T-cell (primary cell): Measurements from ENCODE around the gene MYT1. TPM values are rescaled to one million over a fixed set of nuclear protein-coding genes. Genes with fewer than 3 reads are reported as not detected.

Experiments
- ATAC-seq, 4 experiments: fragments of 200-7000 bp in 3 of 4; fragments of 150-1000 bp in 1 of 4; cut with Tn5 transposase; replicated peaks in 1 of 4; 1 replicate in 3 of 4; 2 replicates in 1 of 4; pipeline ENCODE4 v1.10.0; 2021; ENCODE audit warnings: moderate library complexity in 3 of 4, mild to moderate bottlenecking in 2 of 4, moderate number of reproducible peaks in 1 of 4
- CTCF ChIA-PET, 2 donors: fragments of 300-600 bp; sonication (Branson Sonifier 250); formaldehyde crosslinking; loops; one replicate each; lab custom pipeline; 2022; ENCODE audit warnings: antibody characterized with exemption in 2 of 2; lab: Charles Lee
- POLR2A ChIA-PET, 2 donors: fragments of 300-600 bp; sonication (Branson Sonifier 250); formaldehyde crosslinking; loops; one replicate each; lab custom pipeline; 2022; ENCODE audit warnings: antibody characterized with exemption in 2 of 2; lab: Charles Lee
- DNase-seq, 35 experiments: peaks; one replicate each; pipeline versions ENCODE4 v3.0.0 to v3.0.0-alpha.2; 2013 to 2023
- H3K27ac ChIP-seq: one replicate; pipeline ENCODE4 v1.5.1; 2013; ENCODE audit warnings: low read length
- H3K27me3 ChIP-seq, 2 experiments: replicated peaks in 1 of 2; 1 replicate in 1 of 2; 2 replicates in 1 of 2; pipeline versions ENCODE4 v1.6.1 to v1.7.0; 2013; ENCODE audit warnings: low read length in 1 of 2, mixed read lengths in 1 of 2; ENCODE audit not compliant: control insufficient read depth in 2 of 2, insufficient read depth in 2 of 2; ENCODE audit errors: extremely low read depth in 1 of 2
- H3K36me3 ChIP-seq, 2 donors: 1 replicate in 1 of 2; 2 replicates in 1 of 2; pipeline versions ENCODE4 v1.6.1 to v1.7.0; 2013; ENCODE audit warnings: low read length in 1 of 2; ENCODE audit not compliant: control insufficient read depth in 2 of 2, insufficient read depth in 1 of 2; ENCODE audit errors: extremely low read depth in 1 of 2
- H3K4me1 ChIP-seq, 2 experiments: 1 replicate in 1 of 2; 2 replicates in 1 of 2; pipeline versions ENCODE4 v1.6.1 to v1.7.0; 2013; ENCODE audit warnings: low read length in 2 of 2, mixed read lengths in 1 of 2; ENCODE audit not compliant: insufficient read depth in 2 of 2, control insufficient read depth in 1 of 2; ENCODE audit errors: extremely low read depth in 1 of 2
- H3K4me3 ChIP-seq, 2 donors: 1 replicate in 1 of 2; 2 replicates in 1 of 2; pipeline versions ENCODE4 v1.5.1 to v1.7.0; 2013; ENCODE audit warnings: mild to moderate bottlenecking in 2 of 2, low read length in 1 of 2, moderate library complexity in 1 of 2; ENCODE audit not compliant: control insufficient read depth in 1 of 2; ENCODE audit errors: extremely low read depth in 1 of 2
- H3K9me3 ChIP-seq: 2 replicates; pipeline ENCODE4 v1.7.0; 2013
- H3K27ac Mint-ChIP-seq, 2 donors: one replicate each; pipeline ENCODE4 v1.8.0; 2020 to 2021; ENCODE audit warnings: mild to moderate bottlenecking in 2 of 2, mixed read lengths in 2 of 2
- H3K27me3 Mint-ChIP-seq, 2 donors: one replicate each; pipeline ENCODE4 v1.8.0; 2021 to 2022; ENCODE audit warnings: mixed read lengths in 2 of 2
- H3K36me3 Mint-ChIP-seq: one replicate; pipeline ENCODE4 v1.8.0; 2021; ENCODE audit warnings: mixed read lengths
- H3K4me1 Mint-ChIP-seq, 3 donors: one replicate each; pipeline ENCODE4 v1.8.0; 2020 to 2022; ENCODE audit warnings: mixed read lengths in 3 of 3, mild to moderate bottlenecking in 1 of 3
- H3K4me3 Mint-ChIP-seq, 3 donors: one replicate each; pipeline ENCODE4 v1.8.0; 2020 to 2022; ENCODE audit warnings: mild to moderate bottlenecking in 3 of 3, mixed read lengths in 3 of 3, moderate library complexity in 3 of 3
- H3K9me3 Mint-ChIP-seq, 3 donors: one replicate each; pipeline ENCODE4 v1.8.0; 2020 to 2022; ENCODE audit warnings: mixed read lengths in 3 of 3
- WGBS: methylation state at CpG from one replicate; pipeline ENCODE4 v1.1.5; 2013; ENCODE audit warnings: missing lambda C conversion rate; ENCODE audit not compliant: insufficient coverage; 5-methylcytosine and 5-hydroxymethylcytosine counted together
- total RNA-seq, 35 experiments: library from RNA in 6 of 35; stranded (reverse) in 6 of 35; fragments of 120-200 nt in 1 of 35; gene quantifications; one replicate each; pipeline versions ENCODE4 v1.2.1 to v1.2.4 and lab custom pipeline; 2013 to 2026

Gene MYT1
- total RNA-seq, 5 donors from 2014 or later (not counting 1 experiment from before 2014, with no cell fraction given), result 0.06 TPM; not detected in 4

- DNase-seq, result no peak
These were observed 21.0 kb upstream of the MYT1 start for GRCh38 chr20:64143018-64143801.

GRCh38 chr20:64144144-64144912 is 19.9 kb upstream of the MYT1 start:
- H3K27me3 Mint-ChIP-seq, result peaks cover 3 to 22% of the 10 kb centered on the region in 2 donors
- H3K27ac Mint-ChIP-seq, result no peak overlapping the region
- ChIA-PET CTCF (no interaction called here), POLR2A (no interaction called here)
- no peak for ATAC-seq
- Histone ChIP-seq H3K9me3 (no peaks in the 10 kb centered on the region), H3K36me3 (no peaks in the 10 kb centered on the region), H3K4me3 (no peak overlapping the region), H3K27me3 (peaks cover 0 to 48% of the 10 kb centered on the region in 2 experiments), H3K4me1 (no peaks in the 10 kb centered on the region), H3K27ac (no peak overlapping the region)
- no peak overlapping the region for H3K4me3 Mint-ChIP-seq
- peaks cover 5 to 9% (median 5%) of the 10 kb centered on the region in 3 donors for H3K9me3 Mint-ChIP-seq
- no peak for DNase-seq
- WGBS, result 93% methylated on average over 8 of the region's 8 CpGs
- no peaks in the 10 kb centered on the region for H3K4me1 Mint-ChIP-seq
- H3K36me3 Mint-ChIP-seq, result no peaks in the 10 kb centered on the region

More at GRCh38 chr20:64143018-64143801, 21.0 kb upstream of the MYT1 start:
- peaks cover 0 to 50% of the 10 kb centered on the region in 2 experiments for H3K27me3 ChIP-seq
- Mint-ChIP-seq H3K4me3 (no peak overlapping the region), H3K4me1 (no peaks in the 10 kb centered on the region), H3K27me3 (peaks cover 3 to 22% of the 10 kb centered on the region in 2 donors), H3K9me3 (peaks cover 5 to 9% (median 5%) of the 10 kb centered on the region in 3 donors), H3K27ac (no peak overlapping the region), H3K36me3 (no peaks in the 10 kb centered on the region)
- no peak overlapping the region for H3K27ac ChIP-seq
- H3K36me3 ChIP-seq, result no peaks in the 10 kb centered on the region
- no peaks in the 10 kb centered on the region for H3K9me3 ChIP-seq
- ChIA-PET CTCF (no interaction called here), POLR2A (no interaction called here)
- no peak for ATAC-seq
- no peaks in the 10 kb centered on the region for H3K4me1 ChIP-seq
- H3K4me3 ChIP-seq, result no peak overlapping the region
- WGBS, result 81% methylated on average over 9 of the region's 14 CpGs

- Histone ChIP-seq H3K27me3 (peaks cover 0 to 40% of the 10 kb centered on the region in 2 experiments), H3K27ac (no peak overlapping the region), H3K4me1 (no peaks in the 10 kb centered on the region), H3K4me3 (no peak overlapping the region), H3K9me3 (no peaks in the 10 kb centered on the region), H3K36me3 (no peaks in the 10 kb centered on the region)
- H3K36me3 Mint-ChIP-seq, result no peaks in the 10 kb centered on the region
- H3K4me3 Mint-ChIP-seq, result no peak overlapping the region
- 83% methylated on average over 16 of the region's 17 CpGs for WGBS
- ChIA-PET CTCF (no interaction called here), POLR2A (no interaction called here)
- no peak for ATAC-seq
- H3K27me3 Mint-ChIP-seq, result peaks cover 3 to 14% of the 10 kb centered on the region in 2 donors
- no peak overlapping the region for H3K27ac Mint-ChIP-seq
- H3K4me1 Mint-ChIP-seq, result no peaks in the 10 kb centered on the region
- H3K9me3 Mint-ChIP-seq, result peaks cover 5 to 9% (median 5%) of the 10 kb centered on the region in 3 donors
- DNase-seq, result no peak
These were observed 18.6 kb upstream of the MYT1 start for GRCh38 chr20:64145458-64146300.

GRCh38 chr20:64146301-64146935 is 17.8 kb upstream of the MYT1 start:
- ChIA-PET CTCF (no interaction called here), POLR2A (no interaction called here)
- no peak overlapping the region for H3K4me3 Mint-ChIP-seq
- Histone ChIP-seq H3K36me3 (no peaks in the 10 kb centered on the region), H3K4me1 (no peaks in the 10 kb centered on the region), H3K9me3 (no peaks in the 10 kb centered on the region), H3K27ac (no peak overlapping the region), H3K4me3 (no peak overlapping the region), H3K27me3 (peaks cover 0 to 34% of the 10 kb centered on the region in 2 experiments)
- DNase-seq (no peak), ATAC-seq (no peak)
- peaks cover 5 to 9% (median 5%) of the 10 kb centered on the region in 3 donors for H3K9me3 Mint-ChIP-seq
- no peak overlapping the region for H3K27ac Mint-ChIP-seq
- WGBS, result 90% methylated on average over 3 of the region's 7 CpGs
- H3K36me3 Mint-ChIP-seq, result no peaks in the 10 kb centered on the region
- peaks cover 3 to 9% of the 10 kb centered on the region in 2 donors for H3K27me3 Mint-ChIP-seq
- H3K4me1 Mint-ChIP-seq, result no peaks in the 10 kb centered on the region

- no peaks in the 10 kb centered on the region for H3K36me3 ChIP-seq
- ATAC-seq (no peak), DNase-seq (no peak)
- Mint-ChIP-seq H3K9me3 (peaks cover 5 to 9% (median 5%) of the 10 kb centered on the region in 3 donors), H3K4me3 (no peak overlapping the region), H3K27ac (no peak overlapping the region), H3K36me3 (no peaks in the 10 kb centered on the region), H3K4me1 (no peaks in the 10 kb centered on the region), H3K27me3 (peaks cover 3 to 9% of the 10 kb centered on the region in 2 donors)
- H3K27ac ChIP-seq, result no peak overlapping the region
- 77% methylated on average over 8 of the region's 12 CpGs for WGBS
- H3K27me3 ChIP-seq, result peaks cover 0 to 34% of the 10 kb centered on the region in 2 experiments
- ChIA-PET POLR2A (no interaction called here), CTCF (no interaction called here)
- H3K4me1 ChIP-seq, result no peaks in the 10 kb centered on the region
- no peaks in the 10 kb centered on the region for H3K9me3 ChIP-seq
- no peak overlapping the region for H3K4me3 ChIP-seq
These were observed 17.2 kb upstream of the MYT1 start for GRCh38 chr20:64146936-64147477.
